ENCODE results near the gene SCN2B.

The SCN2B gene

DNA sequence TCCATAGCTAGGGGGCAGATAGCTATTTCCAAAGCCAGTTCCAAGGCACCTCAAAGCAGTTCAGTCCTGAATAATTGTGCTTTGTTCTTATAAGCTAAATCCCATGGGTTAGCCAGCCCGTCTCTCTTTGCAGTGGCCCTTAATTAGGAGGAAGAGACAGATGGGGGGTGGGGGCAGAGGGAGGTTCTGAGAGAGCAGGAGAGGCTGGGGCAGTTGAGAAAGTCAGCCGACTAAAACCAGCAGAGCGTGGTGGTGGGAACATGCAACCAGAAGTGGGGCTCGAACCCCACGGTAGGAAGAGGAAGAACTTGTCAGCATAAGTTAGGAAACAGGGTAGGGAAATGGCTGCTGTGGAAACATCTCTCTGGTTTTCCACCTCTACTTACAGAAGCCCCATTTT, 12.9 kb downstream of the SCN2B start:
- Histone ChIP-seq H3K9me2 (replicated peaks; ENCODE audit: low read depth, low read length) (no peaks in the 10 kb centered on the region), H3K36me3 (ENCODE audit: insufficient read depth, low read length) (no peaks in the 10 kb centered on the region), H3K4me2 (ENCODE audit: low read depth, low read length, poor library complexity, severe bottlenecking) (no peak overlapping the region), H3K4me3 (ENCODE audit: low read length, poor library complexity, severe bottlenecking) (no peak overlapping the region), H3K79me2 (ENCODE audit: insufficient read depth, low read length) (no peaks in the 10 kb centered on the region), H3K9ac (ENCODE audit: low read depth, low read length, poor library complexity, severe bottlenecking) (no peak overlapping the region), H3K9me3 (ENCODE audit: insufficient read depth, low read depth, low read length) (no peaks in the 10 kb centered on the region), H3K4me1 (ENCODE audit: insufficient read depth, low read length, poor library complexity, severe bottlenecking) (no peaks in the 10 kb centered on the region), H3F3A (ENCODE audit: low read depth) (no peaks in the 10 kb centered on the region), H3K27me3 (ENCODE audit: insufficient read depth, low read length, poor library complexity, severe bottlenecking) (no peaks in the 10 kb centered on the region), H4K20me1 (ENCODE audit: insufficient read depth, low read length, poor library complexity, severe bottlenecking) (no peaks in the 10 kb centered on the region), H2AFZ (ENCODE audit: low read length) (no peak overlapping the region)
- TF ChIP-seq, protein P1, sequence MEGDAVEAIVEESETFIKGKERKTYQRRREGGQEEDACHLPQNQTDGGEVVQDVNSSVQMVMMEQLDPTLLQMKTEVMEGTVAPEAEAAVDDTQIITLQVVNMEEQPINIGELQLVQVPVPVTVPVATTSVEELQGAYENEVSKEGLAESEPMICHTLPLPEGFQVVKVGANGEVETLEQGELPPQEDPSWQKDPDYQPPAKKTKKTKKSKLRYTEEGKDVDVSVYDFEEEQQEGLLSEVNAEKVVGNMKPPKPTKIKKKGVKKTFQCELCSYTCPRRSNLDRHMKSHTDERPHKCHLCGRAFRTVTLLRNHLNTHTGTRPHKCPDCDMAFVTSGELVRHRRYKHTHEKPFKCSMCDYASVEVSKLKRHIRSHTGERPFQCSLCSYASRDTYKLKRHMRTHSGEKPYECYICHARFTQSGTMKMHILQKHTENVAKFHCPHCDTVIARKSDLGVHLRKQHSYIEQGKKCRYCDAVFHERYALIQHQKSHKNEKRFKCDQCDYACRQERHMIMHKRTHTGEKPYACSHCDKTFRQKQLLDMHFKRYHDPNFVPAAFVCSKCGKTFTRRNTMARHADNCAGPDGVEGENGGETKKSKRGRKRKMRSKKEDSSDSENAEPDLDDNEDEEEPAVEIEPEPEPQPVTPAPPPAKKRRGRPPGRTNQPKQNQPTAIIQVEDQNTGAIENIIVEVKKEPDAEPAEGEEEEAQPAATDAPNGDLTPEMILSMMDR (conservative IDR thresholded peaks at IDR 0.05; ENCODE audit: low read length): no peak
- no peak for TF ChIP-seq EZH2phosphoT487 (IDR thresholded peaks at IDR 0.05; ENCODE audit: borderline replicate concordance)

- Histone ChIP-seq H3K4me3 (ENCODE audit: low read length, poor library complexity, severe bottlenecking) (no peak overlapping the region), H4K20me1 (ENCODE audit: insufficient read depth, low read length, poor library complexity, severe bottlenecking) (no peaks in the 10 kb centered on the region), H3K9me3 (ENCODE audit: insufficient read depth, low read depth, low read length) (no peaks in the 10 kb centered on the region), H3K27me3 (ENCODE audit: insufficient read depth, low read length, poor library complexity, severe bottlenecking) (no peaks in the 10 kb centered on the region), H3K4me2 (ENCODE audit: low read depth, low read length, poor library complexity, severe bottlenecking) (no peak overlapping the region), H3K9ac (ENCODE audit: low read depth, low read length, poor library complexity, severe bottlenecking) (no peak overlapping the region), H3K4me1 (ENCODE audit: insufficient read depth, low read length, poor library complexity, severe bottlenecking) (no peaks in the 10 kb centered on the region), H3K79me2 (ENCODE audit: insufficient read depth, low read length) (no peaks in the 10 kb centered on the region), H3F3A (ENCODE audit: low read depth) (no peaks in the 10 kb centered on the region), H3K36me3 (ENCODE audit: insufficient read depth, low read length) (no peaks in the 10 kb centered on the region), H3K9me2 (replicated peaks; ENCODE audit: low read depth, low read length) (no peaks in the 10 kb centered on the region), H2AFZ (ENCODE audit: low read length) (no peak overlapping the region)
- TF ChIP-seq, protein P1 (conservative IDR thresholded peaks at IDR 0.05; ENCODE audit: low read length): no peak
Observed at GRCh38 chr11:118162846-118163245, 13.6 kb downstream of the SCN2B start.

GRCh38 chr11:118161786-118162185, 14.7 kb downstream of the SCN2B start:
- Histone ChIP-seq H3K36me3 (ENCODE audit: insufficient read depth, low read length) (no peaks in the 10 kb centered on the region), H3K9me3 (ENCODE audit: insufficient read depth, low read depth, low read length) (no peaks in the 10 kb centered on the region), H3F3A (ENCODE audit: low read depth) (no peaks in the 10 kb centered on the region), H3K9ac (ENCODE audit: low read depth, low read length, poor library complexity, severe bottlenecking) (no peak overlapping the region), H2AFZ (ENCODE audit: low read length) (no peak overlapping the region), H3K9me2 (replicated peaks; ENCODE audit: low read depth, low read length) (no peaks in the 10 kb centered on the region), H3K79me2 (ENCODE audit: insufficient read depth, low read length) (no peaks in the 10 kb centered on the region), H4K20me1 (ENCODE audit: insufficient read depth, low read length, poor library complexity, severe bottlenecking) (no peaks in the 10 kb centered on the region), H3K4me2 (ENCODE audit: low read depth, low read length, poor library complexity, severe bottlenecking) (no peak overlapping the region), H3K27me3 (ENCODE audit: insufficient read depth, low read length, poor library complexity, severe bottlenecking) (no peaks in the 10 kb centered on the region), H3K4me3 (ENCODE audit: low read length, poor library complexity, severe bottlenecking) (no peak overlapping the region), H3K4me1 (ENCODE audit: insufficient read depth, low read length, poor library complexity, severe bottlenecking) (no peaks in the 10 kb centered on the region)
- TF ChIP-seq, protein P1 (conservative IDR thresholded peaks at IDR 0.05; ENCODE audit: low read length): no peak
- no peak for TF ChIP-seq EZH2phosphoT487 (IDR thresholded peaks at IDR 0.05; ENCODE audit: borderline replicate concordance)

All from Loucy (cell line).